GM18511 (cell line): Measurements from ENCODE around the gene SLC22A25.
"Not testable (repeated sequence)": the region's sequence is repeated elsewhere in the genome, so short reads cannot be mapped to it uniquely, and the experiment has no call there.

ENCODE experiments used
- ATAC-seq: cut with Tn5 transposase; IDR thresholded peaks from one replicate; pipeline ENCODE4 v1.9.1; 2021; ENCODE audit warnings: mild to moderate bottlenecking, moderate library complexity; ENCODE audit not compliant: unreplicated experiment

SLC22A25 gene

DNA sequence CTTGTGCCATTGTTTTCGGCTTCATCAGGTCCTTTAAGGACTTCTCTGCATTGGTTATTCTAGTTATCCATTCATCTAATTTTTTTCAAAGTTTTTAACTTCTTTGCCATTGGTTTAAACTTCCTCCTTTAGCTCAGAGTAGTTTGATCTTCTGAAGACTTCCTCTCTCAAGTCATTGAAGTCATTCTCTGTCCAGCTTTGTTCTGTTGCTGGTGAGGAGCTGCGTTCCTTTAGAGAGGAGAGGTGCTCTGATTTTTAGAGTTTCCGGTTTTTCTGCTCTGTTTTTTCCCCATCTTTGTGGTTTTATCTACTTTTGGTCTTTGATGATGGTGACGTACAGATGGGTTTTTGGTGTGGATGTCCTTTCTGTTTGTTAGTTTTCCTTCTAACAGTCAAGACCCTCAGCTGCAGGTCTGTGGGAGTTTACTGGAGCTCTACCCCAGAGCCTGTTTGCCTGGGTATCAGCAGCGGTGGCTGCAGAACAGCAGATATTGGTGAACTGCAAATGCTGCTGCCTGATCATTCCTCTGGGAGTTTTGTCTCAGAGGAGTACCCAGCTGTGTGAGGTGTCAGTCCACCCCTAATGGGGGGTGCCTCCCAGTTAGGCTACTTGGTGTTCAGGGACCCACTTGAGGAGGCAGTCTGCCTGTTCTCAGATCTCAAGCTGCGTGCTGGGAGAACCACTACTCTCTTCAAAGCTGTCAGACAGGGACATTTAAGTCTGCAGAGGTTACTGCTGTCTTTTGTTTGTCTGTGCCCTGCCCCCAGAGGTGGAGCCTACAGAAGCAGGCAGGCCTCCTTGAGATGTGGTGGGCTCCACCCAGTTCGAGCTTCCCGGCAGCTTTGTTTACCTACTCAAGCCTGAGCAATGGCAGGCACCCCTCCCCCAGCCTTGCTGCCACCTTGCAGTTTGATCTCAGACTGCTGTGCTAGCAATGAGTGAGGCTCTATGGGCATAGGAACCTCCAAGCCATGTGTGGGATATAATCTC lies 7.6 kb downstream of the SLC22A25 start:
- ATAC-seq: not testable (repeated sequence)

DNA sequence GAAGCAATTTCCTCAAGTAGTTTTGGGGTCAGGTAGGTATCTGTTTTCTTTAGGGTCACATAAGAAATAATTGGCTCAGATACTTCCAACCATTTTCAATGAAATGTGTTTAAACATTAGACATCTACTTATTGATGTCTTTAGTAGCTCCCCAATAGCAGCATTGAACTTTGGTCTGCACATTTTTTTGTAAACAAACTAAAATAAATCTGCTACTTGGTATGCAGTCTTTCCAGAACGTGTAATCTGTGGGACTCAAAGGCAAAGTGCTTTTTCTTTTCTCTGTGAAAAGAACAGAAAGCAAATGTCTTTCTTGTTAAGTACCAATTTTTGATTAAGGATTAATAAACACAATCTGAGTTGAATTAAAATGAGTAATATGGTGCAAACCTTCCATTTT lies 13.6 kb downstream of the SLC22A25 start:
- ATAC-seq: no peak

DNA sequence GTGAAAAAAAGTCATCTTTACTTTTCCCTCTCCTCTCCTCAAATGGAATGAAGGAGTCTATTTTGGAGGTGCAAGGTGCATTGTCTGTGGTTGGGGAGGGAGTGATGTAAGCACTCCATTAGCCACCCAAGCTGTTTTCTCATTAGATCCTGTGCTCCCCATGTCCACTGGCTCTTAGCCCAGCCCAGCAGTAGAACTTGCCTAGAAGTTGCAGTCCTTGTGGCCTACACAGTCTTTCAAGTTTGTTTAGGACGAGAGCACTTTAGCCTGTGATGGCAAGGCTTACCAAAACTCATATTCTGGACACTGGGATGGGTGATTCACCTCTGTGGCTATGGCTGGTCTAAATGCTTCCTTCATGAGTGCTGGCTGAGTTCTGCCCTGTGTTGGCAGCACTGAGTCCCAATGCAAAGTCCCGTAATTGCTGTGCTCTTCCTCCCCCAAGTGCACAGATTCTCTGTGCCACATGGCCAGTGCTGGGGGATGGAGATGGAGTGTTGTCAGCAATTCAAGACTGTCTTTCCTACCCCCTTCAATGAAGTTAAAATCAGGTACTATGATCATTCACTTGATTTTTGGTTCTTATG lies 15.8 kb downstream of the SLC22A25 start:
- ATAC-seq: no peak

DNA sequence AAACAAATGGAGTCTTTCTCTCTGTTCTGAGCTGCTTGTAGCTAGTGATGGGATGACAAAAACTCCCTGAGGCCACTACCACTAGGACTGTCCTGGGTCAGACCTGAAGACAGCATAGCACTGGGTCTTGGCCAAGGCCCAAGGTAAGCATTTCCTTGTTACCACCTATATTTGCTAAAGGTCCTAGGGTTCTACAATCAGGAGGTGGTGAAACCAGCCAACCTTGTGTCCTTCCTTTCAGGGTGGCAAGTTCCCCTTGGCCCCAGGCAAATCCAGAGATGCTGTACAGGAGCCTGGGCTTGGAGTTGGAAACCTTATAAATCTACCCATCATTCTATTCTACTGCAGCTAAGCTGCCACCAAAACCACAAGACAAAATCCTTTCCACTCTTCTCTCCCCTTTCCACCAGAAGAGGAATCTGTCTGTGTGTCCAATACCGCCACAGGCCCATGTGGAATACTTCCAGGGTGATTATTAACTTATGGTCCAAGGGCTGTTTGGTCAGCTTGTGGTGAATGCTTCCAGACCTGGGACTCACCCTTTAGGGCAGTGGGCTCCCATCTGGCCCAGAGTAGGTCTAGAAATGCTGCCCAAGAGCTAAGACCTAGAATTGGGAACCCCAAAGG lies 16.8 kb downstream of the SLC22A25 start:
- no peak for ATAC-seq

DNA sequence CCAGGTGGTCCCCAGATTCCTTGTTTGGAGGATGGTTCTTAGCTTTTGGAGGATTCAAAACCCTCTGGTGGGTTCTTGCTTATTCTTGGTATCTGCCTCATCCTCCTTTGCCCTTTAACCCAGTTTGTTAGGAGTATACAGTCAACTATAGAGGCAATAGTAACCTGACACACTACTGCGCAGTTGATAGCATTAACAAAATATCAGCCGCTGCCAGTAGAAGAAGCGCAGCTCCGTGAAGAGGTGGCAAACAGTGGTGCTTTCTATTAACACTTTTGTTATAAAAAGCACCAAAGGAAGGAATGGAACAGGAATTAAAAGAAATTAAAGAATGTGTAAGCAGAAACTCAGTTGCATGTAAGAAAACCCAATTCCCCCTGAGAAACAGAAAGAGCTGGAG lies 29.3 kb downstream of the SLC22A25 start:
- ATAC-seq: no peak

DNA sequence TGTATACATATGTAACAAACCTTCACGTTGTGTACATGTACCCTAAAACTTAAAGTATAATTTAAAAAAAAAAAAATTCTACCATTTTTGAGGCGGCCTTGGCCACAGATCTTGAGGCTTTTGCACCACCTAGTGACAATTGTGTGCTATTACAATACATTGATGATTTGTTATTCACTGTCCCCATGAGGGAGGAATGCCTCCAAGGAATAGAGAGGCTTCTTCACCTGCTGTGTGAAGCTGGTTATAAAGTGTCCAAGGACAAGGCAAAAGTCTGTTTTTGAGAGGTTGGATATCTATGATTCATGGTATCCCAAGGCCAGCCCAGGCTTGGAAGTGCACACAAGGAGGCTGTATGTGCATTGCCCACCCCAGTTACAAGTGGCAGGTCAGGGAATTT lies 30.7 kb downstream of the SLC22A25 start:
- no peak for ATAC-seq

DNA sequence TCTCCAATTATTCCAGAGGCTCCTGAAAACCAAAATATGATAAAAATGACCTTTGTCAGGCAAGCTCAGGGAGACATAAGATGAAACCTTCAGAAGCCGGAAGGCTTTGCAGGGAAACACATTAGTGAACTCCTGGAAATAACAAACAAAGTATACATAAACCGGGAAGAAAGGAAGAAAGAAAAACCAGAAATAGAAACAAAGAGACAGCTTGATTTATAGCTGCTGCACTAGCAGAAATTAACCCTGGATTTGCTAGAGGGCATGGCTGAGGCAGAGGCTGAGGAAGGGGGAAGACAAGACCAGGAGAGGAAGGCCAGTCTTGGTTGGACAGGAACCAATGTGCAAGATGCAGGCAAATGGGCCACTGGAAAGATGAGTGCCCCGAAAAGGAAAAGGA lies 33.3 kb downstream of the SLC22A25 start:
- ATAC-seq: no peak
